CD14-positive monocyte (primary cell): ENCODE measurements around the gene ZSWIM3. TPM values are rescaled to one million over a fixed set of nuclear protein-coding genes. Genes with fewer than 3 reads are reported as not detected.
A peak's percentile ranks its signal among the peaks of the same experiment; 100 is the strongest.

Source experiments
- DNase-seq, 3 donors: peaks; one replicate each; pipeline ENCODE4 v3.0.0-alpha.2; 2011 to 2022
- H2AFZ ChIP-seq: 2 replicates; pipeline ENCODE4 v1.6.0; 2012; ENCODE audit warnings: mild to moderate bottlenecking, low read depth, low read length, inconsistent platforms; ENCODE audit not compliant: insufficient read depth, poor library complexity, severe bottlenecking
- H3K27ac ChIP-seq, 2 donors: 1 replicate in 1 of 2; 2 replicates in 1 of 2; pipeline ENCODE4 v1.5.1; 2012 to 2013; ENCODE audit warnings: low read length in 2 of 2, control low read depth in 1 of 2, inconsistent platforms in 1 of 2, low read depth in 1 of 2, mild to moderate bottlenecking in 1 of 2
- H3K27me3 ChIP-seq, 2 donors: one replicate each; pipeline versions ENCODE4 v1.6.0 to v1.6.1; 2011 to 2013; ENCODE audit warnings: low read length in 2 of 2; ENCODE audit not compliant: control insufficient read depth in 2 of 2, insufficient read depth in 2 of 2
- H3K36me3 ChIP-seq, 2 donors: replicated peaks in 1 of 2; 1 replicate in 1 of 2; 2 replicates in 1 of 2; pipeline versions ENCODE4 v1.5.1 to v1.6.1; 2012 to 2013; ENCODE audit warnings: low read length in 2 of 2, control low read depth in 1 of 2, inconsistent platforms in 1 of 2, mild to moderate bottlenecking in 1 of 2; ENCODE audit not compliant: insufficient read depth in 2 of 2, control insufficient read depth in 1 of 2
- H3K4me1 ChIP-seq, 2 donors: 1 replicate in 1 of 2; 2 replicates in 1 of 2; pipeline versions ENCODE4 v1.5.1 to v1.6.1; 2012 to 2013; ENCODE audit warnings: low read length in 2 of 2, control low read depth in 1 of 2, inconsistent platforms in 1 of 2, mild to moderate bottlenecking in 1 of 2, moderate library complexity in 1 of 2; ENCODE audit not compliant: insufficient read depth in 2 of 2, control insufficient read depth in 1 of 2
- H3K4me2 ChIP-seq: replicated peaks from 2 replicates; pipeline ENCODE3; 2012; ENCODE audit warnings: low read length, moderate library complexity, mild to moderate bottlenecking; ENCODE audit not compliant: poor library complexity, severe bottlenecking; ENCODE audit errors: extremely low read depth
- H3K4me3 ChIP-seq, 3 experiments: fragments of 200-600 bp in 1 of 3; sonication (generic) in 1 of 3; replicated peaks in 1 of 3; 1 replicate in 2 of 3; 2 replicates in 1 of 3; pipeline ENCODE4 v1.5.1; 2011 to 2013; ENCODE audit warnings: low read length in 3 of 3, mild to moderate bottlenecking in 3 of 3, control low read depth in 2 of 3, low read depth in 2 of 3, inconsistent platforms in 1 of 3, moderate library complexity in 1 of 3
- H3K79me2 ChIP-seq: 2 replicates; pipeline ENCODE4 v1.6.0; 2012; ENCODE audit warnings: mild to moderate bottlenecking, control low read depth, inconsistent platforms, low read length, moderate library complexity; ENCODE audit not compliant: insufficient read depth
- H3K9ac ChIP-seq: 2 replicates; pipeline ENCODE4 v1.6.0; 2017; ENCODE audit warnings: low read length, mild to moderate bottlenecking; ENCODE audit not compliant: insufficient read depth, poor library complexity, severe bottlenecking
- H3K9me3 ChIP-seq, 2 donors: replicated peaks in 1 of 2; 1 replicate in 1 of 2; 2 replicates in 1 of 2; pipeline versions ENCODE4 v1.5.1 to v1.6.1; 2012 to 2013; ENCODE audit warnings: low read length in 2 of 2, control low read depth in 1 of 2; ENCODE audit not compliant: control insufficient read depth in 1 of 2, insufficient read depth in 1 of 2
- H4K20me1 ChIP-seq: 2 replicates; pipeline ENCODE4 v1.6.0; 2012; ENCODE audit warnings: mild to moderate bottlenecking, low read length, control low read depth, moderate library complexity; ENCODE audit not compliant: insufficient read depth
- H3K27ac Mint-ChIP-seq, 7 donors: one replicate each; pipeline ENCODE4 v1.8.0; 2020; ENCODE audit warnings: mild to moderate bottlenecking in 7 of 7, mixed read lengths in 7 of 7, moderate library complexity in 6 of 7, inconsistent platforms in 2 of 7
- H3K27me3 Mint-ChIP-seq, 3 donors: one replicate each; pipeline ENCODE4 v1.8.0; 2021 to 2022; ENCODE audit warnings: low read depth in 3 of 3, mild to moderate bottlenecking in 3 of 3, mixed read lengths in 3 of 3, moderate library complexity in 3 of 3, inconsistent platforms in 1 of 3
- H3K36me3 Mint-ChIP-seq, 2 donors: one replicate each; pipeline ENCODE4 v1.8.0; 2020; ENCODE audit warnings: mixed read lengths in 2 of 2, inconsistent platforms in 1 of 2, mild to moderate bottlenecking in 1 of 2
- H3K4me1 Mint-ChIP-seq: one replicate; pipeline ENCODE4 v1.8.0; 2020; ENCODE audit warnings: mild to moderate bottlenecking, mixed read lengths
- H3K4me3 Mint-ChIP-seq, 2 donors: one replicate each; pipeline ENCODE4 v1.8.0; 2020; ENCODE audit warnings: mild to moderate bottlenecking in 2 of 2, mixed read lengths in 2 of 2, moderate library complexity in 1 of 2
- H3K9me3 Mint-ChIP-seq, 7 donors: one replicate each; pipeline ENCODE4 v1.8.0; 2020 to 2022; ENCODE audit warnings: mixed read lengths in 7 of 7, mild to moderate bottlenecking in 6 of 7, moderate library complexity in 6 of 7, inconsistent platforms in 2 of 7
- CTCF ChIP-seq: fragments of 200-600 bp; IDR thresholded peaks from one replicate; pipeline ENCODE4 v1.8.0; 2022; ENCODE audit warnings: antibody characterized with exemption, mild to moderate bottlenecking
- WGBS: methylation state at CpG from one replicate; pipeline ENCODE4 v1.1.5; 2013; ENCODE audit warnings: missing lambda C conversion rate; ENCODE audit not compliant: insufficient coverage; 5-methylcytosine and 5-hydroxymethylcytosine counted together
- intact Hi-C, 2 donors: fragments of 100-400 bp; cut with micrococcal nuclease; formaldehyde crosslinking; loops; one replicate each; pipeline versions ENCODE4 v1.15.0 to v1.15.1; 2023
- polyA plus RNA-seq, 3 donors: library from polyadenylated mRNA; depleted of rRNA in 1 of 3; unstranded in 2 of 3; stranded (reverse) in 1 of 3; fragments of 300-500 nt in 2 of 3; fragments of >200 nt in 1 of 3; fragmentation: Illumina TruSeq in 2 of 3; gene quantifications; 1 replicate in 2 of 3; 2 replicates in 1 of 3; pipeline ENCODE4 v1.2.3, GENCODE V29; 2012 to 2021

Gene ZSWIM3
- polyA plus RNA-seq, 3 donors: 0.29 to 1.5 (median 0.64) TPM

GRCh38 chr20:45883100-45883469, 25.7 kb downstream of the ZSWIM3 start:
- Histone ChIP-seq H3K27ac (peak overlapping the region in 1 of 2 donors; percentile 13), H2AFZ (no peak overlapping the region), H3K36me3 (peaks cover 29 to 44% of the 10 kb centered on the region in 2 donors), H3K79me2 (peaks cover 43% of the 10 kb centered on the region), H3K4me1 (peaks cover 28 to 39% of the 10 kb centered on the region in 2 donors), H3K4me2 (no peak overlapping the region), H3K9me3 (no peaks in the 10 kb centered on the region), H3K27me3 (no peaks in the 10 kb centered on the region), H3K4me3 (no peak overlapping the region), H4K20me1 (peaks cover 9% of the 10 kb centered on the region), H3K9ac (no peak overlapping the region)
- DNase-seq: no peak
- intact Hi-C loops: no loop called here
- Mint-ChIP-seq H3K4me3 (no peak overlapping the region), H3K27me3 (no peaks in the 10 kb centered on the region), H3K4me1 (peaks cover 33% of the 10 kb centered on the region), H3K27ac (peak overlapping the region; percentile 25 to 81 (median 61)), H3K36me3 (peaks cover 38 to 47% of the 10 kb centered on the region in 2 donors), H3K9me3 (no peaks in the 10 kb centered on the region)
- 87% methylated on average over 9 of the region's 9 CpGs for WGBS
- TF ChIP-seq CTCF: no peak

- H4K20me1 ChIP-seq: peaks cover 9% of the 10 kb centered on the region
- intact Hi-C loops: loop anchor here in 1 of 2 donors (5.0 kb wide), 1 partner anchor 46 kb away; the partner anchor contains the start of gene PCIF1
- H3K4me3 ChIP-seq: no peak overlapping the region
- Mint-ChIP-seq H3K27me3 (no peaks in the 10 kb centered on the region), H3K9me3 (peaks cover 0 to 2% (median 0%) of the 10 kb centered on the region in 7 donors), H3K4me3 (no peak overlapping the region), H3K4me1 (peaks cover 34% of the 10 kb centered on the region), H3K36me3 (peaks cover 31 to 40% of the 10 kb centered on the region in 2 donors), H3K27ac (peak overlapping the region in 1 of 7 donors; percentile 52)
- H3K4me1 ChIP-seq: peaks cover 37 to 46% of the 10 kb centered on the region in 2 donors
- H3K9me3 ChIP-seq: no peaks in the 10 kb centered on the region
- DNase-seq: no peak
- WGBS: 98% methylated on average over 14 of the region's 19 CpGs
- no peak overlapping the region for H3K9ac ChIP-seq
- no peak overlapping the region for H3K27ac ChIP-seq
- peaks cover 24 to 36% of the 10 kb centered on the region in 2 donors for H3K36me3 ChIP-seq
- H3K4me2 ChIP-seq: no peak overlapping the region
- no peak for TF ChIP-seq CTCF
- H2AFZ ChIP-seq: no peak overlapping the region
- H3K79me2 ChIP-seq: peaks cover 48% of the 10 kb centered on the region
- H3K27me3 ChIP-seq: no peaks in the 10 kb centered on the region
Observed at GRCh38 chr20:45886590-45887345, 29.4 kb downstream of the ZSWIM3 start.
